ENCODE data around the gene CDH23. TPM values are rescaled to one million over a fixed set of nuclear protein-coding genes. Genes with fewer than 3 reads are reported as not detected.

The CDH23 gene
- total RNA-seq, 2 donors from 2014 or later, result 3.9 to 74.8 TPM

GRCh38 chr10:71582506-71583475, 186.1 kb downstream of the CDH23 start:
- no peaks in the 10 kb centered on the region for H3K4me1 ChIP-seq (replicated peaks)
- H3K27ac ChIP-seq, result no peak overlapping the region
- H3K27me3 ChIP-seq (replicated peaks; ENCODE audit: insufficient read depth), result no peaks in the 10 kb centered on the region
- H3K9me3 ChIP-seq, result no peaks in the 10 kb centered on the region
- no peaks in the 10 kb centered on the region for H3K36me3 ChIP-seq
- WGBS, result 85% methylated on average over 21 of the region's 21 CpGs
- no peak overlapping the region for H3K4me3 ChIP-seq
- intact Hi-C loops (cut with DNase I), result no loop called here
- DNase-seq (ENCODE audit: low spot score), result no peak
- no peak for TF ChIP-seq CTCF (IDR thresholded peaks at IDR 0.05)

- Histone ChIP-seq H3K4me1 (replicated peaks) (no peaks in the 10 kb centered on the region), H3K4me3 (no peak overlapping the region), H3K9me3 (no peaks in the 10 kb centered on the region), H3K36me3 (no peaks in the 10 kb centered on the region), H3K27ac (no peak overlapping the region), H3K27me3 (replicated peaks; ENCODE audit: insufficient read depth) (no peaks in the 10 kb centered on the region)
- intact Hi-C loops (cut with DNase I), result no loop called here
- DNase-seq (ENCODE audit: low spot score), result no peak
- no peak for TF ChIP-seq CTCF (IDR thresholded peaks at IDR 0.05)
- no peak for TF ChIP-seq POLR2A (IDR thresholded peaks at IDR 0.05)
- TF ChIP-seq POLR2AphosphoS5 (IDR thresholded peaks at IDR 0.05), result no peak
- WGBS, result 87% methylated on average over 5 of the region's 5 CpGs
Observed at GRCh38 chr10:71584461-71584860, 187.7 kb downstream of the CDH23 start.

- Histone ChIP-seq H3K36me3 (no peaks in the 10 kb centered on the region), H3K27me3 (replicated peaks; ENCODE audit: insufficient read depth) (no peaks in the 10 kb centered on the region), H3K4me1 (replicated peaks) (no peaks in the 10 kb centered on the region), H3K4me3 (no peak overlapping the region), H3K9me3 (no peaks in the 10 kb centered on the region), H3K27ac (no peak overlapping the region)
- intact Hi-C loops (cut with DNase I), result no loop called here
- 94% methylated on average over 10 of the region's 10 CpGs for WGBS
- TF ChIP-seq POLR2AphosphoS5 (IDR thresholded peaks at IDR 0.05) (no peak), CTCF (IDR thresholded peaks at IDR 0.05) (no peak), POLR2A (IDR thresholded peaks at IDR 0.05) (no peak)
- no peak for DNase-seq (ENCODE audit: low spot score)
Observed at GRCh38 chr10:71584902-71585563, 188.3 kb downstream of the CDH23 start.

- Histone ChIP-seq H3K27me3 (replicated peaks; ENCODE audit: insufficient read depth) (no peaks in the 10 kb centered on the region), H3K36me3 (no peaks in the 10 kb centered on the region), H3K9me3 (no peaks in the 10 kb centered on the region), H3K27ac (no peak overlapping the region), H3K4me3 (no peak overlapping the region), H3K4me1 (replicated peaks) (no peaks in the 10 kb centered on the region)
- TF ChIP-seq CTCF (IDR thresholded peaks at IDR 0.05) (no peak), POLR2AphosphoS5 (IDR thresholded peaks at IDR 0.05) (no peak), POLR2A (IDR thresholded peaks at IDR 0.05) (no peak)
- intact Hi-C loops (cut with DNase I), result no loop called here
- 62% methylated on average over 10 of the region's 10 CpGs for WGBS
- DNase-seq (ENCODE audit: low spot score), result no peak
Observed at GRCh38 chr10:71585564-71586290, 189.0 kb downstream of the CDH23 start.
